ENCODE data around the gene GALNT12.

Gene GALNT12

DNA sequence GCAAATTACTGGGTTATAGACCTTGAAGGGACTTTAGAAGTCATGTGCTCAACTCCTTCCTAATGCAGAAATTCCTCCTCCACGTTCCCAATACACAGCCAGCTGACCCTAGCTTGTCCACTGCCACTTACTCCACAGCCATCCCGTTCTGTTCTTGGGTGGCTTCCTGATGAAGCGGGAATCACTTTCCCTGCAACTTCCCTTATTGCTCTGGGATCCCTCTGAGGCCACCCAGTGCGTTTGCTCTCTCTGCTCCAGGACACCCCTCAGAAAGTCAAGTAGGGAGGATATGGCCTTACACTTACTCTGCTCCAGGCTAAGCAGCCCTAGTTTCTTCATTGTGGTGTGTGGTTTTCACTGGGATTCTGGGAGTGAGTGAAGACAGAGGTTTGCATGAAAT lies 55.5 kb downstream of the GALNT12 start:
- peak overlapping the region; percentile 61; the same call in 1 of the 2 replicates for H3K27ac ChIP-seq (ENCODE audit: low read depth, low read length)

DNA sequence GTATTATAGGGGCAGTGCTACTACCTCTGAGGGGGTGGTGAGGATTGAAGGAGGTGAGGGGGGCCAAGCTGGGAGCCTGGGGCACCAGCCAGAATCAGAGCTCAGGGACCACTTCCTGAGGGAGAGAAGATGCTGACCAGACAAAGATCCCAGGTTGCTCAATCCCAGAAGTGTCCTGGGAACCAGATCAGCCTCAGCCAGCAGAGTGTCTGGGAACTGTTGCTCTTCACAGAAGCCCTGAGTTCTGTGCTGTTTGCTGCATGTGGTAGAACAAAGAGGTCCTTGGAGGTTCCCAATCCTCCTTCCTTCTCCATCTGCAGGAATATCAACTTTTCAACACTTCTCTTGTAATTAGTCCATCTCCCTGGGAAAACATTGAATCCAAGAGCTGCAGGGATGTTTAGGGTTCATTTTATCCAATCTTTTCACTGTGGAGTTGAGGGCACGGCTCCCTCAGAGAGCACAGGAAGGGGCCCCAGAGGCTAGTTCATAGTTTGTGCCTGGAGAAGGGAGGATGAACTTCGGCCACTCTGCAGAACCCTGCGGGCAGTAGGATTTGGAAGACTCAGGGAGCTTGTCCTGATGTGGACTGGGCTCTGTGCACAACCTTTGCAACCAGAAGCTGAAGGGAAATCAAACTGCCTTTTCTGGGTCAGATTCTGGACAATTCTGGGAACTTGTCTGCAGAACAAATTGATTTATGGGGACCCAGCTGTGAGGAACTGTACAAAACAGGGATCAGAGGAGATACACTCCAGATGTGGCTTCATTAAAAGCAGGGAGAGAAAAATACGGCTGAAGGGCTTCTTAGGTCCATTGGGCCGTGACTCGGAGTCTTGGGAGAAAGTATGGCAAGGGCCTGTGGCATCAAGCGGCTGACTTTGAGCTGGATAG lies 57.1 kb downstream of the GALNT12 start:
- no peaks in the 10 kb centered on the region for H3K79me2 ChIP-seq (ENCODE audit: control insufficient read depth, insufficient read depth, low read length, unreplicated experiment)
- H3K4me1 ChIP-seq (ENCODE audit: control insufficient read depth, insufficient read depth, low read length, unreplicated experiment), result peaks cover 44% of the 10 kb centered on the region
- no peak overlapping the region for H3K4me3 ChIP-seq (ENCODE audit: low read depth, low read length)

More for the DNA sequence above, 55.5 kb downstream of the GALNT12 start:
- no peaks in the 10 kb centered on the region for H3K79me2 ChIP-seq (ENCODE audit: control insufficient read depth, insufficient read depth, low read length, unreplicated experiment)
- no peak overlapping the region for H2AFZ ChIP-seq (ENCODE audit: low read length, unreplicated experiment)
- H3K27me3 ChIP-seq (ENCODE audit: insufficient read depth, low read length), result 0 out of 2 replicates have a peak, but pooled peaks cover 4% of the 10 kb centered on the region
- no peak overlapping the region for H3K4me3 ChIP-seq (ENCODE audit: low read depth, low read length)
- H3K4me1 ChIP-seq (ENCODE audit: control insufficient read depth, insufficient read depth, low read length, unreplicated experiment), result peaks cover 41% of the 10 kb centered on the region
- no peaks in the 10 kb centered on the region for H3K36me3 ChIP-seq (ENCODE audit: insufficient read depth, low read length)

DNA sequence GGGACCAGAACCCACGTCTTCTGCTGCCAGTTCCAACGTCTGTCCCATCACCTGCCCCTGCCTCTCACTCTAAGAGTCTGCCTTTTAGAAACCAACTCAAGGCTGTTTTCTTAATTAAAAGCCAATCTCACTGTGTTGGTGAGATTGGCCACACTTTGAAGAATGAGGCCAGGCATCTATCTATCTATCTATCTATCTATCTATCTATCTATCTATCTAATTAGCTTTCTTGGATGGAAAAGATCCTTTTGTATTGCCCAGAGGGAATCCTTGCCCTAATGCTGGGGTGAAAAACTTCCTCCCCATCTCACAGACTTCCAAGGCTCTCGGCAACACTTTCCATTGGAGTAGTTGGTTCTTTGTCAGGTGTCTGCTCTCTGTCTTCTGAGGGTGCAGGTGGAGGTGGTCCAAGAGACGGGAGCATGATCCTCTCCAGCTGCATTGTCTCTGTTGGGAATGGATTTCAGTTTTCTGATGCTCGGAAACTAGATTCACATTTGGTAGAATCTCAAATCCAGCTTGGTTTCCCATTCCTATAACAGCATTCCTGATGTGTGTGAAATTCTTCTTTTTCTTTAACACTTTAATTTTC lies 57.9 kb downstream of the GALNT12 start:
- Histone ChIP-seq H3K27ac (ENCODE audit: low read depth, low read length) (no peak overlapping the region), H3K4me1 (ENCODE audit: control insufficient read depth, insufficient read depth, low read length, unreplicated experiment) (peaks cover 47% of the 10 kb centered on the region)

More for the DNA sequence above, 57.1 kb downstream of the GALNT12 start:
- no peak overlapping the region for H3K27ac ChIP-seq (ENCODE audit: low read depth, low read length)
- no peaks in the 10 kb centered on the region; the same call in 1 of the 2 replicates for H3K36me3 ChIP-seq (ENCODE audit: insufficient read depth, low read length)
- no peak overlapping the region for H2AFZ ChIP-seq (ENCODE audit: low read length, unreplicated experiment)
- H3K27me3 ChIP-seq (ENCODE audit: insufficient read depth, low read length), result 0 out of 2 replicates have a peak, but pooled peaks cover 4% of the 10 kb centered on the region

DNA sequence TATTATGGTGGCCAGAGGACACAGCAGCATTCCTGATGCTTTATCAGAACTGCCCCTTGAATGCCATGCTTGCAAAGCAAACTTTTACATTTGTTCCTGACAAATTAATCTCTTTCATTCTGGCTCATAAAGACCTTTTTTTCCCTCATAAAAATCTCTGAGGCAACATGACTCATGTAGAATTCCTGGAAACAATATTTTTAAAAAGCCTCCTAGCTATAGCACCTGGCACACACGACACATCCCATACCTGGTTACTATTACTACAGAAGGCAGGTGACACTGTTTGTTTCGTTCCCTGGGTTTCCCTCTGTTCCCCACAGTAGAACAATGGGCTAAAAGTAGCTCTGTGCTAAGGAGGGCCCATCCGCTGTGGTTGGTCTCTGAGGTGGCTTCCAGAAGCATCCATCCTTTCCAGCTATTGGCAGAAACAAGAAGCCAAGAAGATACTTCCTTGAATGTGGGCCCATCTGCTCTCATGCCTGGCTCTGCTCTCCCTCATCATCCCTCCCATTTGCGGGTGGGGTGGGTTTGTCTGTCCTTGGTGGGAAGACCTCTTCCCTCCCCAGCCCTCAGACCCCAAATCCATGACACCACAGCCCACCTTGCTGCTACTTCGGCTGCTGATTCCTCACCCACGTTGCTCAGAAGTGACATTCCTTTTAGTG lies 59.1 kb downstream of the GALNT12 start:
- no peak overlapping the region for H2AFZ ChIP-seq (ENCODE audit: low read length, unreplicated experiment)
- no peak overlapping the region for H3K27ac ChIP-seq (ENCODE audit: low read depth, low read length)
- H3K79me2 ChIP-seq (ENCODE audit: control insufficient read depth, insufficient read depth, low read length, unreplicated experiment), result no peaks in the 10 kb centered on the region
- H3K27me3 ChIP-seq (ENCODE audit: insufficient read depth, low read length), result 0 out of 2 replicates have a peak, but pooled peaks cover 4% of the 10 kb centered on the region
- H3K4me1 ChIP-seq (ENCODE audit: control insufficient read depth, insufficient read depth, low read length, unreplicated experiment), result peaks cover 42% of the 10 kb centered on the region
- H3K4me3 ChIP-seq (ENCODE audit: low read depth, low read length), result no peak overlapping the region
- H3K36me3 ChIP-seq (ENCODE audit: insufficient read depth, low read length), result no peaks in the 10 kb centered on the region; the same call in 1 of the 2 replicates

More for the DNA sequence above, 57.9 kb downstream of the GALNT12 start:
- H3K36me3 ChIP-seq (ENCODE audit: insufficient read depth, low read length), result no peaks in the 10 kb centered on the region; the same call in 1 of the 2 replicates
- H3K4me3 ChIP-seq (ENCODE audit: low read depth, low read length), result no peak overlapping the region
- no peaks in the 10 kb centered on the region for H3K79me2 ChIP-seq (ENCODE audit: control insufficient read depth, insufficient read depth, low read length, unreplicated experiment)
- H2AFZ ChIP-seq (ENCODE audit: low read length, unreplicated experiment), result no peak overlapping the region
- 0 out of 2 replicates have a peak, but pooled peaks cover 4% of the 10 kb centered on the region for H3K27me3 ChIP-seq (ENCODE audit: insufficient read depth, low read length)

DNA sequence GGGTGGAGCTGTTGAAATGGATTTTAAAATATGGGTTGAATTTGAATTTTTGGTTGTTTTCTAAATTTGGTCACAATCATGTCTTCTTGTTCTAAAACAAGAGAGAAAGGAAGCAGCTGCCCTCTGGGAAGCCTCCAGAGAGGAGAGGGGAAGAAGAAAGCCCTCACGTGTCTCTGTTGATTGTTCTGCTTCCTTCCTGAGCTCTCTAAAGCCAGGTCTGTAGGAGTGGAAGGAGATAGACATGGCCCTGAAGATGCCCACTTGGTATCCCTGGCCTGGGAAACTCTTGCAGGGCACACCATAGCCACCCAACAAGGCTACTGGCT lies 59.6 kb downstream of the GALNT12 start:
- Histone ChIP-seq H3K79me2 (ENCODE audit: control insufficient read depth, insufficient read depth, low read length, unreplicated experiment) (no peaks in the 10 kb centered on the region), H2AFZ (ENCODE audit: low read length, unreplicated experiment) (no peak overlapping the region), H3K27ac (ENCODE audit: low read depth, low read length) (no peak overlapping the region), H3K4me3 (ENCODE audit: low read depth, low read length) (no peak overlapping the region), H3K4me1 (ENCODE audit: control insufficient read depth, insufficient read depth, low read length, unreplicated experiment) (peaks cover 37% of the 10 kb centered on the region), H3K36me3 (ENCODE audit: insufficient read depth, low read length) (no peaks in the 10 kb centered on the region; the same call in 1 of the 2 replicates), H3K27me3 (ENCODE audit: insufficient read depth, low read length) (0 out of 2 replicates have a peak, but pooled peaks cover 4% of the 10 kb centered on the region)

DNA sequence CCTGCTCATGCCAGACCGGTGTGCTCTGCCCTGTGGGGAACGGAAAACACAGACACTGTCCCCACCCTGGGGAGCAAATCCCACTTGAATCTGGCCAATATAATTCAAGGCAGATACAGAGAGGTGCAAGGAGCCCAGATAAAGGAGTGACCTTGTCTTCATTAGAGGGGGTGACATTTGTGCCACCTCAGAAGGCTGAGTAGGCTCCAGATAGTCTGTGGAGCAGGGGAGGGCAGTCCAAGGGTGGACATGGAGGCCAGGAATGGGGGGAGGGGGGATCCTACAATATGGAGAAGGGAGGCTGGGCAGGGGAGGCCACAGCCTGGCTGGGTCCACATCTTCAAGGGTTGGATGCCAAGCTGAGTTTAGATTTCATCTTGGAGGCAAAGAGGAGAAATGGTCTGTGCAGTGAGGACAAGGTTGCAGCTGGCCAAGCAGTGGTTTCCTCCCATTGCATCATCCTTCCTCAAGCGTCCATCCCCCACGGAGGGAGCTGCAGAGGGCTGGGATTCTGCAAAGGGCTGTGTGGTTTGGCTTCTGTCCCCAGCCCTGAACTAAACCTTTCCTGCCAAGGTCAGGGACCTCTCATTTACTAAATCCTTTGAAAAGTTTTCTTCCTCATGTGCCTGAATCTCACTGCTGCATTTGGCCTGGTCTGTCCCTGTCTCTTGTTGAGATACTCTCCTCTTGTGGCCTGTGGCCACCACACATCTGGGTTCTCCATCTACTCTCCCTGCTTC lies 60.1 kb downstream of the GALNT12 start:
- Histone ChIP-seq H2AFZ (ENCODE audit: low read length, unreplicated experiment) (no peak overlapping the region), H3K79me2 (ENCODE audit: control insufficient read depth, insufficient read depth, low read length, unreplicated experiment) (no peaks in the 10 kb centered on the region), H3K4me1 (ENCODE audit: control insufficient read depth, insufficient read depth, low read length, unreplicated experiment) (peaks cover 32% of the 10 kb centered on the region), H3K36me3 (ENCODE audit: insufficient read depth, low read length) (no peaks in the 10 kb centered on the region; the same call in 1 of the 2 replicates), H3K27me3 (ENCODE audit: insufficient read depth, low read length) (0 out of 2 replicates have a peak, but pooled peaks cover 4% of the 10 kb centered on the region), H3K27ac (ENCODE audit: low read depth, low read length) (peak overlapping the region; percentile 18), H3K4me3 (ENCODE audit: low read depth, low read length) (no peak overlapping the region)

DNA sequence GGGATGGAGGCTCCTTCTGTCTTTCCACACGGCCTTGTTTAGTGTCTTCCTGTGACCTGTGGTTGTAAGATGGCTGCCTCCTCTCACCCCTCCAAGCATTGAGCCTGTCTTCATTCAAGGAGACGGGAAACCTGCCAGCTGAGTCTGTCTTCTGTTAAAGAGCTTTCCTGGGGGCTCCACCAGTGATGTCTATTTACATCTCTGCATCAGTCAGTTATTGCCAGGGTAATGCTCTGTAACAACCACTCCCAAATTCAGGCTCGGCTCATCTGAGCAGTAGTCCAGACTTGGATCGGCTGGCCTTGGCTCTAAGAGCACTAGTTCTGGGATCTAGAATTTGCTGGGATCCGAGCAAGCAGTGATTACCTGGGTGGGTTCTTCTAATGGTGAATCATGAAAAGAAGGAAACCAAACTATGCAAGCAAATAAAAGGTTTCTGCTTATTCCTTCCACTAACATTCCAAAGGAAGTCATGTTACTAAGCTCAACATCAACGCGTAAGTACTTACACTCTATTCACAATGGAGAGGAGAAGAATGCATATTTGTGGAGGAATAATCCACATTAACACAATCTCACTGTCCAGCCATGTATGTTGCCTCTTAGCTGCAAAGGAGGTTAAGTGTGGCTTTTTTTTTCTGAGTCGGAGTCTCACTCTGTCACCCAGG lies 61.7 kb downstream of the GALNT12 start:
- no peak overlapping the region for H2AFZ ChIP-seq (ENCODE audit: low read length, unreplicated experiment)
- no peaks in the 10 kb centered on the region for H3K79me2 ChIP-seq (ENCODE audit: control insufficient read depth, insufficient read depth, low read length, unreplicated experiment)
- H3K4me3 ChIP-seq (ENCODE audit: low read depth, low read length), result no peak overlapping the region
- H3K36me3 ChIP-seq (ENCODE audit: insufficient read depth, low read length), result no peaks in the 10 kb centered on the region; the same call in 1 of the 2 replicates
- H3K27ac ChIP-seq (ENCODE audit: low read depth, low read length), result no peak overlapping the region
- peaks cover 33% of the 10 kb centered on the region for H3K4me1 ChIP-seq (ENCODE audit: control insufficient read depth, insufficient read depth, low read length, unreplicated experiment)
- H3K27me3 ChIP-seq (ENCODE audit: insufficient read depth, low read length), result 0 out of 2 replicates have a peak, but pooled peaks cover 4% of the 10 kb centered on the region

DNA sequence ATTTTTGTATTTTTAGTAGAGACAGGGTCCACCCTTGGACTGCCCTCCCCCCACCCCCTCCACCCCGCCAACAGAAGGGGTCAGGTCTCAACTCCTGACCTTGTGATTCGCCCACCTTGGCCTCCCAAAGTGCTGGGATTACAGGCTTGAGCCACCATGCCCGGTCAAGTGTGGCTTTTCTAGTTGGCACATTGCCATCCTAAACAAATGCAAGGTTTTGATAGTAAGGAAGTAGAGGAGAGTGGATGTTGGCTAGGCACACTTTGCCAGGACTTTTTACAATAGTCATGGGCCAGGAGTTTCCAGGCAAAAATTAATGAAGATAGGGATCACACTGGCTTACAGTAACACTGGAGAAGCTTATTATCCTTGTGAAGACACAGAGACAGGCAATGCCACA lies 62.4 kb downstream of the GALNT12 start:
- Histone ChIP-seq H3K27me3 (ENCODE audit: insufficient read depth, low read length) (0 out of 2 replicates have a peak, but pooled peaks cover 4% of the 10 kb centered on the region), H3K36me3 (ENCODE audit: insufficient read depth, low read length) (no peaks in the 10 kb centered on the region; the same call in 1 of the 2 replicates), H3K4me3 (ENCODE audit: low read depth, low read length) (no peak overlapping the region), H3K4me1 (ENCODE audit: control insufficient read depth, insufficient read depth, low read length, unreplicated experiment) (peaks cover 35% of the 10 kb centered on the region), H2AFZ (ENCODE audit: low read length, unreplicated experiment) (no peak overlapping the region), H3K79me2 (ENCODE audit: control insufficient read depth, insufficient read depth, low read length, unreplicated experiment) (no peaks in the 10 kb centered on the region), H3K27ac (ENCODE audit: low read depth, low read length) (no peak overlapping the region)

DNA sequence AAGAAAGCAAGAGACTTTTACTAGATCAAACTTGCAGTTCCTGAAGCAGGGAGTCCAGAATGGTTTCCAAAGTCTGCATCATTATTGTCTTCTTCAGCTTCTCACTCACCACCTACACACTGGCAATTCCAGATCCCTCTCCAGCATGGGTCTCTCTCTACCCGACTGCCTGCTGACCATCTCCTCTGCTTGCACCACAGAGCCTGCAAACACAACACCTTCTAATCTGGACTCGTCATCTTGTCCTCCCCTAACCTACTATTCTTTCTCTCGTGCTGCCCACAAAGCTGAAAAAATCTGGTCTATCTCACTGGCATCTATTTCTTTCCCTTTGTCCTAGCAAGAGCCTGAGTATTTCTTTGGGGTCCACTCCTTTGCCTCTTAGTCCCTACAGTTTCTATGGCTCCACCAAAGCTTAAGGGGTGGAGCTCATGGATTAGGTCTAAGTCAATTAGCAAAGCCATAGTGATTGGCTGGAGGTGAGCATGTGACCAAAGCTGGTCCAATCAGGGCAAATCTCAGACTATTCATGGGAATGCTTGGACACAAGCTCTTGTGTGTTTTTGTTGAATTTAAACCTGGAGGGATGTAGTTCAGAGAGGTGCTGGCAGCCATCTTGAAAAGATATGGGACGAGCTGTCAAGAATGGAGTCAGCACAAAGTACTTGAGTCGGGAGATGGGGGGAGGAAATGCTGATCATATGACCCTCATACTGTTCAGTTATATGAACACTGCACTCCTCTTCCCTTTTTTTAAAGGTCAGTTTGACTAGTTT lies 63.5 kb downstream of the GALNT12 start:
- no peak overlapping the region for H3K27ac ChIP-seq (ENCODE audit: low read depth, low read length)
- H3K4me1 ChIP-seq (ENCODE audit: control insufficient read depth, insufficient read depth, low read length, unreplicated experiment), result peaks cover 34% of the 10 kb centered on the region
- H3K36me3 ChIP-seq (ENCODE audit: insufficient read depth, low read length), result no peaks in the 10 kb centered on the region; the same call in 1 of the 2 replicates
- H2AFZ ChIP-seq (ENCODE audit: low read length, unreplicated experiment), result no peak overlapping the region
- H3K79me2 ChIP-seq (ENCODE audit: control insufficient read depth, insufficient read depth, low read length, unreplicated experiment), result no peaks in the 10 kb centered on the region
- H3K27me3 ChIP-seq (ENCODE audit: insufficient read depth, low read length), result 0 out of 2 replicates have a peak, but pooled peaks cover 2% of the 10 kb centered on the region
- no peak overlapping the region for H3K4me3 ChIP-seq (ENCODE audit: low read depth, low read length)

Measured in ACC112 (cell line).